ENCODE measurements around the gene CASQ1. TPM values are rescaled to one million over a fixed set of nuclear protein-coding genes. Genes with fewer than 3 reads are reported as not detected.

CASQ1 gene
- total and polyA plus RNA-seq, 3 donors from 2014 or later, result 3.4 to 10.2 (median 5.6) TPM

DNA sequence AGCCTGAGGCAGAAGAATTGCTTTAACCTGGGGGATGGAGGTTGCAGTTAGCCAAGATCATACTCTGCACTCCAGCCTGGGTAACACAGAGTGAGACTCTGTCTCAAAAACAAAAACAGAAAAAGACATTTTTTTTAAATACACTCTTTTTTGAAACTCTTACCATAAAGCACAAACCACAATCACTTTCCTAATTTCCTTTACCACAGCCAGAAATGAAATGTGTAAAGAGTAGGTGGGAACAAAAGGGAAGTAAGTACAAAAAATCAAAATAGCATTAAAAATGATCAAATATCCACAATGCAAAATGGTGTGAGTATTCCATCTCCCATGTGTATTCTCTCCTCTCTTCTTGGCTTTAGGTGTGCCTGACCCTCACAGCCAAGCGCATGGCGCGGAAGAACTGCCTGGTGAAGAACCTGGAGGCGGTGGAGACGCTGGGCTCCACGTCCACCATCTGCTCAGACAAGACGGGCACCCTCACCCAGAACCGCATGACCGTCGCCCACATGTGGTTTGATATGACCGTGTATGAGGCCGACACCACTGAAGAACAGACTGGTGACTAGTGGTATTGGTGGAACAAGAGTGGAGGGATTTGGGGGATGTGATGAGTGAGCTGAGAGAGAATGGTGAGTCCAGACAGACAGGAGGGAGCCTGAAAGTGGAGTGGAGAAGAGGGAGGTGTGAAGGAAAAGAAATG lies 24.1 kb upstream of the CASQ1 start:
- H3K4me1 ChIP-seq, result no peaks in the 10 kb centered on the region
- H3K27ac ChIP-seq, result no peak overlapping the region
- TF ChIP-seq CTCF (IDR thresholded peaks at IDR 0.05) (no peak), POLR2A (IDR thresholded peaks at IDR 0.05) (no peak)
- WGBS, 2 donors, result 84 to 87% methylated on average over 12 of the region's 12 CpGs
- no peak for DNase-seq
- H3K36me3 ChIP-seq (ENCODE audit: low read depth, missing control alignments), result no peaks in the 10 kb centered on the region
- intact Hi-C loops (cut with DNase I; ENCODE audit: low total_unique reads), result no loop called here
- H3K9me3 ChIP-seq, result no peaks in the 10 kb centered on the region
- H3K27me3 ChIP-seq, result no peaks in the 10 kb centered on the region
- no peak overlapping the region for H3K4me3 ChIP-seq

GRCh38 chr1:160167056-160167455 lies 23.3 kb upstream of the CASQ1 start:
- Histone ChIP-seq H3K27me3 (no peaks in the 10 kb centered on the region), H3K36me3 (ENCODE audit: low read depth, missing control alignments) (no peaks in the 10 kb centered on the region), H3K27ac (no peak overlapping the region), H3K4me3 (no peak overlapping the region), H3K9me3 (no peaks in the 10 kb centered on the region), H3K4me1 (no peaks in the 10 kb centered on the region)
- intact Hi-C loops (cut with DNase I; ENCODE audit: low total_unique reads), result no loop called here
- WGBS, 2 donors, result 92 to 94% methylated on average over 4 of the region's 4 CpGs
- DNase-seq, result no peak
- TF ChIP-seq CTCF (IDR thresholded peaks at IDR 0.05) (no peak), POLR2A (IDR thresholded peaks at IDR 0.05) (no peak)

DNA sequence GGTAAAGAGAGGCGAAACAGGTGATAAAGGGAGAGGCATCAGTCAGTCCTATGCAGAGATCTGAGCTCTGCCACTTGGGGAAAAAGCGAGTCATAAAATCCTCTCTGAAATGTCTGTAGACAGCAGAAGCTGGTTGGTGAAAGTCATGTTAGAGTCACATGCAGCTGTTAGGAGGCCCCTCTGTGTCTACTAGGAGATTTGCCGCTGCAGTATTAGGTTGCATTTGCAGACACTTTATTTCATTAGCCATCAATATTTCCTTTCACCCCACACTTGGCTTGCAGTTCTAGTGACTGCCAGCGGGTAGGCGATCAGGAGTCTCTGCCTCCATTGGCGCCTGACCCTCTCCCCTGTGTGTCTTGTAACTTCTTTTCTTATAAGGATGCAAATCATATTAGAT lies 22.8 kb upstream of the CASQ1 start:
- H3K36me3 ChIP-seq (ENCODE audit: low read depth, missing control alignments), result no peaks in the 10 kb centered on the region
- intact Hi-C loops (cut with DNase I; ENCODE audit: low total_unique reads), result no loop called here
- no peaks in the 10 kb centered on the region for H3K27me3 ChIP-seq
- 91 to 94% methylated on average over 6 of the region's 6 CpGs for WGBS, 2 donors
- H3K9me3 ChIP-seq, result no peaks in the 10 kb centered on the region
- TF ChIP-seq CTCF (IDR thresholded peaks at IDR 0.05), result no peak
- no peak for TF ChIP-seq POLR2A (IDR thresholded peaks at IDR 0.05)
- no peak overlapping the region for H3K4me3 ChIP-seq
- no peak overlapping the region for H3K27ac ChIP-seq
- no peaks in the 10 kb centered on the region for H3K4me1 ChIP-seq
- DNase-seq, result no peak

- Histone ChIP-seq H3K9me3 (no peaks in the 10 kb centered on the region), H3K36me3 (ENCODE audit: low read depth, missing control alignments) (no peaks in the 10 kb centered on the region), H3K4me1 (no peaks in the 10 kb centered on the region), H3K27me3 (no peaks in the 10 kb centered on the region), H3K4me3 (no peak overlapping the region), H3K27ac (no peak overlapping the region)
- 62 to 67% methylated on average over 5 of the region's 5 CpGs for WGBS, 2 donors
- DNase-seq, result no peak
- TF ChIP-seq CTCF (IDR thresholded peaks at IDR 0.05) (no peak), POLR2A (IDR thresholded peaks at IDR 0.05) (no peak)
- intact Hi-C loops (cut with DNase I; ENCODE audit: low total_unique reads), result no loop called here
These were observed 22.4 kb upstream of the CASQ1 start for GRCh38 chr1:160168016-160168415.
